ENCODE measurements around the gene ODF2L. TPM values are rescaled to one million over a fixed set of nuclear protein-coding genes. Genes with fewer than 3 reads are reported as not detected.

ODF2L gene
- total RNA-seq (2022; extraction: Qiagen RNA extraction; ENCODE audit: low read depth) = 5.1 to 15.0 TPM (median 8.5 TPM) in 5 replicates

GRCh38 chr1:86395751-86396497 lies at the start of gene ODF2L:
Gene ODF2L, minus strand, starts transcription at chr1:86396323. Its CDS starts 9,296 bp downstream, at chr1:86387027.

GRCh38 chr1:86423873-86424272 lies 27.8 kb upstream of the ODF2L start, which contains the start of gene CLCA2:
Gene CLCA2, plus strand, starts transcription at chr1:86424171. Its CDS starts 77 bp downstream, at chr1:86424248.

Other genes with a start within 250 kb of the ODF2L start
- 0.05 TPM in 2 of 5 replicates, not detected in the others for gene COL24A1, start 239.6 kb downstream of the ODF2L start, total RNA-seq (2022; extraction: Qiagen RNA extraction; ENCODE audit: low read depth)
- not detected in 5 replicates for gene CLCA2, start 27.8 kb upstream of the ODF2L start, total RNA-seq (2022; extraction: Qiagen RNA extraction; ENCODE audit: low read depth)
- gene CLCA1, start 72.6 kb upstream of the ODF2L start, total RNA-seq (2022; extraction: Qiagen RNA extraction; ENCODE audit: low read depth) = not detected in 5 replicates
- not detected in 5 replicates for gene CLCA4, start 150.8 kb upstream of the ODF2L start, total RNA-seq (2022; extraction: Qiagen RNA extraction; ENCODE audit: low read depth)

Data from A549 treated with ZK216348 at 1 μM for 4 hours (cell line).